GM04503 (cell line): ENCODE results near the gene LCLAT1.
"Not testable (repeated sequence)": the region's sequence is repeated elsewhere in the genome, so short reads cannot be mapped to it uniquely, and the experiment has no call there.

Source experiments
- DNase-seq: peaks from one replicate; pipeline ENCODE4 v3.0.0-alpha.2; 2012; ENCODE audit warnings: low read depth

LCLAT1 gene

GRCh38 chr2:30601375-30601774 lies 154.3 kb downstream of the LCLAT1 start:
- no peak for DNase-seq

- DNase-seq: no peak
Measured at GRCh38 chr2:30605197-30605596, 158.2 kb downstream of the LCLAT1 start.

GRCh38 chr2:30608643-30609042 lies 161.6 kb downstream of the LCLAT1 start:
- no peak for DNase-seq

- peak; percentile 45 for DNase-seq
Measured at GRCh38 chr2:30611583-30611982, 164.5 kb downstream of the LCLAT1 start.

GRCh38 chr2:30612371-30612770 lies 165.3 kb downstream of the LCLAT1 start:
- DNase-seq: no peak

GRCh38 chr2:30613001-30613400 lies 166.0 kb downstream of the LCLAT1 start:
- no peak for DNase-seq

- not testable (repeated sequence) for DNase-seq
Measured at GRCh38 chr2:30614227-30614626, 167.2 kb downstream of the LCLAT1 start.

- DNase-seq: no peak
Measured at GRCh38 chr2:30615926-30616325, 168.9 kb downstream of the LCLAT1 start.

- DNase-seq: no peak
Measured at GRCh38 chr2:30620102-30620501, 173.1 kb downstream of the LCLAT1 start.

- no peak for DNase-seq
Measured at GRCh38 chr2:30621836-30622235, 174.8 kb downstream of the LCLAT1 start.

GRCh38 chr2:30622452-30622851 lies 175.4 kb downstream of the LCLAT1 start:
- DNase-seq: no peak

GRCh38 chr2:30625276-30625675 lies 178.2 kb downstream of the LCLAT1 start:
- no peak for DNase-seq

GRCh38 chr2:30625701-30626100 lies 178.7 kb downstream of the LCLAT1 start:
- no peak for DNase-seq

GRCh38 chr2:30626397-30626796 lies 179.4 kb downstream of the LCLAT1 start:
- no peak for DNase-seq

GRCh38 chr2:30627151-30627550 lies 180.1 kb downstream of the LCLAT1 start:
- no peak for DNase-seq

GRCh38 chr2:30628341-30628740 lies 181.3 kb downstream of the LCLAT1 start:
- no peak for DNase-seq

- DNase-seq: peak; percentile 21
Measured at GRCh38 chr2:30629866-30630265, 182.8 kb downstream of the LCLAT1 start.

GRCh38 chr2:30631051-30631671 lies 184.1 kb downstream of the LCLAT1 start:
- no peak for DNase-seq

- DNase-seq: no peak
Measured at GRCh38 chr2:30633039-30633438, 186.0 kb downstream of the LCLAT1 start.

GRCh38 chr2:30636311-30636710 lies 189.3 kb downstream of the LCLAT1 start:
- no peak for DNase-seq

GRCh38 chr2:30639836-30640235 lies 192.8 kb downstream of the LCLAT1 start:
- no peak for DNase-seq

- no peak for DNase-seq
Measured at GRCh38 chr2:30641765-30642345, 194.8 kb downstream of the LCLAT1 start.

- not testable (repeated sequence) for DNase-seq
Measured at GRCh38 chr2:30643013-30643412, 196.0 kb downstream of the LCLAT1 start.

GRCh38 chr2:30643674-30644073 lies 196.6 kb downstream of the LCLAT1 start:
- no peak for DNase-seq
